Mesenchymal stem cell (in vitro differentiated cells and primary cell): ENCODE data around the gene KLHL18.

Experiments
- DNase-seq: peaks from one replicate; pipeline ENCODE4 v3.0.0-alpha.2; 2013
- H2AFZ ChIP-seq: one replicate; pipeline ENCODE4 v1.6.1; 2013; ENCODE audit warnings: low read depth, mild to moderate bottlenecking, control low read depth, inconsistent platforms, low read length, moderate library complexity
- H2AK5ac ChIP-seq: 2 replicates; pipeline ENCODE4 v1.6.1; 2013; ENCODE audit warnings: low read length, moderate library complexity, mild to moderate bottlenecking, inconsistent platforms; ENCODE audit not compliant: severe bottlenecking
- H2BK120ac ChIP-seq: one replicate; pipeline ENCODE4 v1.6.1; 2013; ENCODE audit warnings: low read depth, mild to moderate bottlenecking, inconsistent platforms, low read length, moderate library complexity
- H2BK12ac ChIP-seq, 2 experiments: one replicate each; pipeline ENCODE4 v1.6.1; 2013; ENCODE audit warnings: inconsistent platforms in 2 of 2, low read length in 2 of 2, mild to moderate bottlenecking in 2 of 2, moderate library complexity in 2 of 2, control low read depth in 1 of 2
- H2BK15ac ChIP-seq: one replicate; pipeline ENCODE4 v1.6.1; 2013; ENCODE audit warnings: mild to moderate bottlenecking, low read depth, inconsistent platforms; ENCODE audit not compliant: poor library complexity, severe bottlenecking
- H2BK5ac ChIP-seq: 2 replicates; pipeline ENCODE4 v1.6.1; 2013; ENCODE audit warnings: low read depth, mild to moderate bottlenecking, low read length, control low read depth, inconsistent platforms; ENCODE audit not compliant: poor library complexity, severe bottlenecking
- H3K14ac ChIP-seq, 2 experiments: one replicate each; pipeline ENCODE4 v1.6.1; 2013; ENCODE audit warnings: inconsistent platforms in 2 of 2, low read length in 2 of 2, control low read depth in 1 of 2, mild to moderate bottlenecking in 1 of 2, moderate library complexity in 1 of 2
- H3K18ac ChIP-seq, 2 experiments: one replicate each; pipeline ENCODE4 v1.6.1; 2013; ENCODE audit warnings: inconsistent platforms in 2 of 2, low read length in 2 of 2, control low read depth in 1 of 2, low read depth in 1 of 2, mild to moderate bottlenecking in 1 of 2
- H3K23ac ChIP-seq, 2 experiments: one replicate each; pipeline ENCODE4 v1.6.1; 2013; ENCODE audit warnings: inconsistent platforms in 2 of 2, low read length in 2 of 2, mild to moderate bottlenecking in 2 of 2, moderate library complexity in 2 of 2, control low read depth in 1 of 2
- H3K27ac ChIP-seq: 2 replicates; pipeline ENCODE4 v1.5.1; 2013; ENCODE audit warnings: mild to moderate bottlenecking, moderate library complexity, low read length, control low read depth, inconsistent platforms; ENCODE audit not compliant: poor library complexity, severe bottlenecking
- H3K27me3 ChIP-seq, 2 experiments: 2 replicates each; pipeline versions ENCODE4 v1.6.1 to v1.7.0; 2013; ENCODE audit warnings: low read length in 2 of 2, mild to moderate bottlenecking in 2 of 2, moderate library complexity in 2 of 2, control low read depth in 1 of 2, inconsistent platforms in 1 of 2; ENCODE audit not compliant: control insufficient read depth in 1 of 2, insufficient read depth in 1 of 2
- H3K36me3 ChIP-seq, 2 experiments: 2 replicates each; pipeline versions ENCODE4 v1.6.1 to v1.7.0; 2013; ENCODE audit warnings: low read length in 2 of 2, control low read depth in 1 of 2, inconsistent platforms in 1 of 2, low read depth in 1 of 2, mild to moderate bottlenecking in 1 of 2; ENCODE audit not compliant: insufficient read depth in 2 of 2, control insufficient read depth in 1 of 2
- H3K4ac ChIP-seq, 2 experiments: one replicate each; pipeline ENCODE4 v1.6.1; 2013; ENCODE audit warnings: inconsistent platforms in 2 of 2, low read length in 2 of 2, mild to moderate bottlenecking in 2 of 2, moderate library complexity in 2 of 2, control low read depth in 1 of 2, low read depth in 1 of 2
- H3K4me1 ChIP-seq: 2 replicates; pipeline ENCODE4 v1.6.1; 2013; ENCODE audit warnings: low read depth, low read length, control low read depth; ENCODE audit not compliant: control insufficient read depth, insufficient read depth
- H3K4me2 ChIP-seq: 2 replicates; pipeline ENCODE4 v1.6.1; 2013; ENCODE audit warnings: low read length, mild to moderate bottlenecking, inconsistent platforms; ENCODE audit not compliant: poor library complexity, severe bottlenecking
- H3K4me3 ChIP-seq, 2 experiments: 2 replicates each; pipeline versions ENCODE4 v1.5.1 to v1.7.0; 2013; ENCODE audit warnings: low read length in 2 of 2, mild to moderate bottlenecking in 2 of 2, control low read depth in 1 of 2, low read depth in 1 of 2; ENCODE audit not compliant: insufficient read depth in 1 of 2
- H3K79me1 ChIP-seq: replicated peaks from 2 replicates; pipeline ENCODE4 v1.6.1; 2013; ENCODE audit warnings: mild to moderate bottlenecking, control low read depth, low read length, inconsistent platforms; ENCODE audit not compliant: poor library complexity, severe bottlenecking
- H3K9ac ChIP-seq: 2 replicates; pipeline ENCODE4 v1.7.0; 2013; ENCODE audit warnings: mild to moderate bottlenecking, low read length, moderate library complexity
- H3K9me3 ChIP-seq: 2 replicates; pipeline ENCODE4 v1.7.0; 2013; ENCODE audit warnings: mild to moderate bottlenecking, low read length; ENCODE audit not compliant: control insufficient read depth
- H4K8ac ChIP-seq: one replicate; pipeline ENCODE4 v1.6.1; 2013; ENCODE audit warnings: inconsistent platforms, mild to moderate bottlenecking, low read length, moderate library complexity
- H4K91ac ChIP-seq: one replicate; pipeline ENCODE4 v1.6.1; 2013; ENCODE audit warnings: mild to moderate bottlenecking, low read length, inconsistent platforms
- WGBS: methylation state at CpG from one replicate; pipeline ENCODE4 v1.1.7; 2013; ENCODE audit warnings: mixed read lengths; 5-methylcytosine and 5-hydroxymethylcytosine counted together

The KLHL18 gene

GRCh38 chr3:47266709-47267489 is 15.8 kb upstream of the KLHL18 start:
- H3K9ac ChIP-seq: peak overlapping the region; percentile 17
- H3K9me3 ChIP-seq: no peaks in the 10 kb centered on the region
- no peak overlapping the region for H2AFZ ChIP-seq
- no peak overlapping the region for H3K18ac ChIP-seq
- 37% methylated on average over 6 of the region's 11 CpGs for WGBS
- H4K8ac ChIP-seq: no peak overlapping the region
- H3K4me3 ChIP-seq: no peak overlapping the region
- H2BK12ac ChIP-seq: no peak overlapping the region
- DNase-seq: peak; percentile 95
- H3K4me2 ChIP-seq: no peak overlapping the region
- H3K36me3 ChIP-seq: no peaks in the 10 kb centered on the region
- no peak overlapping the region for H3K23ac ChIP-seq
- H3K14ac ChIP-seq: no peak overlapping the region
- H2BK5ac ChIP-seq: no peak overlapping the region
- H2BK15ac ChIP-seq: no peak overlapping the region
- H2BK120ac ChIP-seq: no peak overlapping the region
- H3K27ac ChIP-seq: peak overlapping the region; percentile 64
- no peaks in the 10 kb centered on the region for H3K27me3 ChIP-seq
- no peak overlapping the region for H4K91ac ChIP-seq
- peaks cover 13% of the 10 kb centered on the region for H3K4me1 ChIP-seq
- H3K79me1 ChIP-seq: no peaks in the 10 kb centered on the region
- H3K4ac ChIP-seq: no peak overlapping the region
- peak overlapping the region; percentile 58 for H2AK5ac ChIP-seq

DNA sequence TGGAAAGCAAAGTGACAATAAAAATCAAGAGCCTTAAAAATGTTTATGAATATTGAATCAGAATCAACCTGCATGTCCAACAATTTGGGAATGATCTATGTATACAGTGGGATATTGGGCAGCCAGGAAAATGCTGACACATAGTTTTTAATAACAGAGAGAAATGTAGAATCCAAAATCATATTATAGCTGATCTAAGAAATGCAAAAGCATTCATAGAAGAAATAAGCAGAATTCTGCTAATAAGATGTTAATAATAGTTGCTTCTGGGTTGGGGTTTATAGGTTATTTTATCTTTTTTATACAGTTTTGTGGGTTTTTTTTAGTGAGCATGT is 15.3 kb upstream of the KLHL18 start:
- Histone ChIP-seq H3K9ac (peak overlapping the region; percentile 17), H2AFZ (no peak overlapping the region), H2BK5ac (no peak overlapping the region), H4K8ac (no peak overlapping the region), H2BK12ac (no peak overlapping the region), H3K4ac (no peak overlapping the region), H3K4me2 (no peak overlapping the region), H2BK120ac (no peak overlapping the region), H3K9me3 (no peaks in the 10 kb centered on the region), H3K27me3 (no peaks in the 10 kb centered on the region), H2BK15ac (no peak overlapping the region), H3K18ac (no peak overlapping the region), H2AK5ac (peak overlapping the region; percentile 58), H3K27ac (no peak overlapping the region), H3K4me1 (peaks cover 13% of the 10 kb centered on the region), H3K36me3 (no peaks in the 10 kb centered on the region), H3K23ac (no peak overlapping the region), H3K4me3 (no peak overlapping the region), H3K79me1 (no peaks in the 10 kb centered on the region), H3K14ac (no peak overlapping the region), H4K91ac (no peak overlapping the region)
- DNase-seq: no peak

- Histone ChIP-seq H2BK120ac (no peak overlapping the region), H2BK5ac (no peak overlapping the region), H2AFZ (no peak overlapping the region), H2AK5ac (no peak overlapping the region), H4K8ac (no peak overlapping the region), H3K4me2 (no peak overlapping the region), H3K27ac (no peak overlapping the region), H3K4ac (no peak overlapping the region), H2BK12ac (no peak overlapping the region), H3K4me1 (peaks cover 12% of the 10 kb centered on the region), H3K79me1 (no peaks in the 10 kb centered on the region), H3K18ac (no peak overlapping the region), H2BK15ac (no peak overlapping the region), H3K14ac (no peak overlapping the region), H4K91ac (no peak overlapping the region), H3K36me3 (no peaks in the 10 kb centered on the region), H3K9ac (no peak overlapping the region), H3K9me3 (no peaks in the 10 kb centered on the region), H3K23ac (no peak overlapping the region), H3K4me3 (no peak overlapping the region), H3K27me3 (no peaks in the 10 kb centered on the region)
- 95% methylated on average over 2 of the region's 4 CpGs for WGBS
- DNase-seq: no peak
Observed at GRCh38 chr3:47270526-47270925, 12.2 kb upstream of the KLHL18 start.

DNA sequence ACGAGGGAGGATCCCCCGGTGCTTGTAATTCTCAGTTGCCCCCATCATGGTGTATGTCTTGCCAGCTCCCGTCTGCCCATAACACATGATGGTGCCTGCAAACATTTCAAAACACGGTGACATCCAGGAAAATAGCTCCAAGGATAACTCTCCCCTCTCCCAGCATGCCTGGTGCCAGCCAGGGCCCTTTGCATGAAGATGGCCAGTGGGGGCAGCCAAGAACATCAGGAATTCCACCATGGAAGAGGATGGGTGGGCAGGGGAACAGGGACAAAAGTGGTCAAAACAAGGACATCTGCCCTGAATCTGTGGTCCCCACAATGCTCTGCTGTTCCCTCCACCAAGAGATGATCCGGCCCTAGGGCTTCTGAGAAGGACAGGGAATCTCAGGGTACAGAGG is 9.2 kb upstream of the KLHL18 start:
- Histone ChIP-seq H4K91ac (no peak overlapping the region), H3K4me2 (no peak overlapping the region), H3K79me1 (peaks cover 5% of the 10 kb centered on the region), H2BK15ac (no peak overlapping the region), H3K4me1 (peaks cover 2% of the 10 kb centered on the region), H2AFZ (no peak overlapping the region), H3K14ac (no peak overlapping the region), H2BK12ac (no peak overlapping the region), H3K23ac (no peak overlapping the region), H3K4ac (no peak overlapping the region), H2AK5ac (no peak overlapping the region), H3K9me3 (no peaks in the 10 kb centered on the region), H4K8ac (no peak overlapping the region), H3K27ac (no peak overlapping the region), H3K27me3 (no peaks in the 10 kb centered on the region), H3K4me3 (no peak overlapping the region), H2BK5ac (no peak overlapping the region), H3K18ac (no peak overlapping the region), H3K9ac (no peak overlapping the region), H2BK120ac (no peak overlapping the region), H3K36me3 (no peaks in the 10 kb centered on the region)
- no peak for DNase-seq
- 85% methylated on average over 4 of the region's 5 CpGs for WGBS
